Activated naive CD4-positive, alpha-beta T cell treated with anti-CD3 and anti-CD28 coated beads, Interleukin-2, amount 50 U/mL, for 16 hours (primary cell): ENCODE measurements around the gene CLSTN3.

ENCODE experiments used
- DNase-seq: peaks from one replicate; pipeline ENCODE4 v3.0.0-alpha.2; 2020

CLSTN3 gene

DNA sequence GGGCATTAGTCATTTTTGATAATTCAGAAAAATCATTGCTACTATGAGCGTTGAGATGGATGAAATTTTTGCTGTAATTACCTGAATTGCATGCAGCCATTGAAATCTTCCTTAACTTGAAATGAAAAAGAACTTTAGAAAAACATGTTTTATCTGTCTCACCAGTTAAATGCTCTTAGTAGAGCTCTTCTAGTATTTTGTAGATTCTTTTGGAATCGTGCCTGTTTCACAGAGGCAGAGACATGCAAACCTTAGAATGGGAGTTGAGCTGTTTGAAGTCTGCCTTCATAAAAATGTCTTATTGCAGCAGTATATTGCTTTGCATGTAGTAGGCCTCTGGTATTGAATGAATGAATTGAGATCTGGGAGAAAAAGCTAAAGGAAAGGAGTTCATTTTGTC is 63.5 kb downstream of the CLSTN3 start:
- DNase-seq: no peak

DNA sequence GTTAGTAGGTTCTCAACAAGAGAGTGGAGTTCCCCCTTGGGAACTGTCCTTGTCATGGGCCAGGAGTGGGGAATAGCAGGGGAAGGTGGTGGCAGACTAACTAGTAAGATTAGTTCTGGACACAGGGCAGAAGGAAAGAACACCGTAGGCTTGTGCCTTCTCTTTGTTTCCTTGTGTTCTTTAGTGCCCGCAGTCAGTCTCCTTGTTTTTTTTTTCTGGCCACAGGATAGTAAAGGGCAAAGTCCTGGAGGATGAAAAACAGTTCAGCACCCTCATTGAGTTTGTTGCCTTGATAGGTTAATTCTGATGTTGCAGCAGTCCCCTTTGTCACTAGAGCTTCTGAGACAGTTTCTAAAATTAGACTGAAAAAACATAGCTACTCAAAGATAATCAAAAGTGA is 67.7 kb downstream of the CLSTN3 start:
- DNase-seq: no peak

DNA sequence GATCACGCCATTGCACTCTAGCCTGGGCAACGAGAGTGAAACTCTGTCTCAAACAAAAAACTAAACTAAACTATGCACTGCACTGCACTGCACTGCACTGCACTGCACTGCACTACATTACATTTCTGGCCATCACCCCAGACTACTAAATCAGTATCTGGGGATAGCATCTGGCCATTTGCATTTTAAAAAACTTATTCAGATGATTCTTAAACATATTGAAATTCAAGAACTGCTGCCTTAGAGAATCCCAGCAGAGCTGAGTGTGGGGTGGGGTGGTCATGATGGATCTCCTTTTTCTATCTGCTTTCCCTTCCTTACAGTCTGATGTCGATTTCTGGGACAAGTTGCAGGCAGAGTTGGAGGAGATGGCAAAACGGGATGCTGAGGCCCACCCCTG is 72.9 kb downstream of the CLSTN3 start:
- DNase-seq: no peak

DNA sequence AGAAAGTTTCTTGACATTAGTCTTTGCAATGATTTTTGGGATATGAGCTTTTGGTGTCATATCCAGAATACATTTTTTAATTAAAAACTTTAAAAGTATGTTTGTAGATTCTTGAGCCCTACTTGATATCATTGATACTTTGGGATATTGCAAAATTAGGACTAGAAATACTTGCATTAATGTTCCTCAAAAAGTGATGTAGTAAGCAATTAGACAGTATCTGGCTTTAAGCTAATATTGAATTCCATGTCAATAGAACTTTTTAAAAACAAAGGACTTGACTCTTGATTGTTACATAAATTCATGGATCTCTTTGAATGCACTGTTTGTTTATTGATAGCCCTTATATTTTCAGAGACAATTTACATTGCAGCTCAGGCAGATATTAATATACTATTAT is 74.9 kb downstream of the CLSTN3 start:
- DNase-seq: no peak

GRCh38 chr12:7206691-7207090 is 76.5 kb downstream of the CLSTN3 start:
- no peak for DNase-seq

DNA sequence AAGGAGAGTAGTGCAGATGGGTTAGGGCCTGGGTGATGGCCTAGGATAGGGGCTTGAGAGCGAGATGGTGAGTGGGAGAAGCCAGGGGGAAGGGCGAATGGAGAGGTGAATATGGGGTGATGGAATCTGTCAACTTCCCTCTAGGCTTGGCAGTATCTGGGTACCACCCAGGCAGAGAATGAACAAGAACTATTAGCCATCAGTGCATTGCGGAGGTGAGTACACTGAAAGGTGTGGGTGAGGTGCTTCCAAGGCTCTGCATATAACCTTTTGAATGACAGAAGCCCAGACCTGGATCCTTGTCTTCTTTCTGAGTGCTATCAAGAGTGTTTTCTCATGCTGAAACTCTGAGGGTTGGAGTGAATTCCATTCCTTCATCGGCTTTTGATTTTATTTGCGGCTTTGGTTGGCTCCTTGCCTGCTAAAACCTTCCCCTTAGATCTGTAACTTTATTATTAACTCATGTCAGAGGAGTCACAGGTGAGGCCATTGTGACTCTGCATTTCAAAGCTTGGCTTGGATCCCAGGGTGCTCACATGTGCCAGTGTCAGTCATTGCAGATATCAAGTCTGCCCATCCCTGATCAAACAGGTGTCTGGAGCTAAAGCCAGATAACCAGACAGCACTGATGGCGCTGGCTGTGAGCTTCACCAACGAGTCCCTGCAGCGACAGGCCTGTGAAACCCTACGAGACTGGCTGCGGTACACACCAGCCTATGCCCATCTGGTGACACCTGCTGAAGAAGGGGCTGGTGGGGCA is 77.9 kb downstream of the CLSTN3 start:
- no peak for DNase-seq
